Measurements from ENCODE around the gene HABP2. TPM values are rescaled to one million over a fixed set of nuclear protein-coding genes. Genes with fewer than 3 reads are reported as not detected.
A peak's percentile ranks its signal among the peaks of the same experiment; 100 is the strongest.

HABP2 gene
- total RNA-seq, 1 donor from 2014 or later, result 112 TPM

- Mint-ChIP-seq H3K27me3 (no peaks in the 10 kb centered on the region), H3K36me3 (ENCODE audit: insufficient read depth) (no peaks in the 10 kb centered on the region), H3K4me1 (ENCODE audit: low read depth) (peaks cover 30% of the 10 kb centered on the region), H3K27ac (no peak overlapping the region), H3K4me3 (ENCODE audit: low read depth) (no peak overlapping the region), H3K9me3 (ENCODE audit: low read depth) (no peaks in the 10 kb centered on the region)
- TF ChIP-seq, protein P1, sequence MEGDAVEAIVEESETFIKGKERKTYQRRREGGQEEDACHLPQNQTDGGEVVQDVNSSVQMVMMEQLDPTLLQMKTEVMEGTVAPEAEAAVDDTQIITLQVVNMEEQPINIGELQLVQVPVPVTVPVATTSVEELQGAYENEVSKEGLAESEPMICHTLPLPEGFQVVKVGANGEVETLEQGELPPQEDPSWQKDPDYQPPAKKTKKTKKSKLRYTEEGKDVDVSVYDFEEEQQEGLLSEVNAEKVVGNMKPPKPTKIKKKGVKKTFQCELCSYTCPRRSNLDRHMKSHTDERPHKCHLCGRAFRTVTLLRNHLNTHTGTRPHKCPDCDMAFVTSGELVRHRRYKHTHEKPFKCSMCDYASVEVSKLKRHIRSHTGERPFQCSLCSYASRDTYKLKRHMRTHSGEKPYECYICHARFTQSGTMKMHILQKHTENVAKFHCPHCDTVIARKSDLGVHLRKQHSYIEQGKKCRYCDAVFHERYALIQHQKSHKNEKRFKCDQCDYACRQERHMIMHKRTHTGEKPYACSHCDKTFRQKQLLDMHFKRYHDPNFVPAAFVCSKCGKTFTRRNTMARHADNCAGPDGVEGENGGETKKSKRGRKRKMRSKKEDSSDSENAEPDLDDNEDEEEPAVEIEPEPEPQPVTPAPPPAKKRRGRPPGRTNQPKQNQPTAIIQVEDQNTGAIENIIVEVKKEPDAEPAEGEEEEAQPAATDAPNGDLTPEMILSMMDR (IDR thresholded peaks at IDR 0.05; ENCODE audit: unreplicated experiment), result no peak
- DNase-seq (ENCODE audit: low spot score, unreplicated experiment), result no peak
Observed at GRCh38 chr10:113544392-113544791, 8.5 kb upstream of the HABP2 start.

DNA sequence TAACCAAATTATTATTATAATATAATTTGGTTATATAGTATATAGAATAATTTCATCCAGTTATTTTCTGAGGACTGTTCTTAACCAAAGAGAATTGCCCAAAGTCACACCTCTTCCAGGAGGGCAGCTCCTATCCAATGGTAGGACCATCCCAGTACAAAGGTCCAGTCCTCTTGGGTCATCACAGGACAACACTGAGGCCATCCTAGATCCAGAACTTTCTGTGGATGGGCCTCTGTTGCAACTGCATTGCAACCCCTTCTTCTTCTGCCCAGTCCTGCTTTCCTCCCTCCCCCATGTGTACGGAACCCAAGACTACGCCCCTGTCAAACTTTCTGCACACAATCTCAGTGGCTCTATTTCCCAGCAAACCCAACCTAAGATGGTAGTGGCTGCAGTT lies 5.4 kb upstream of the HABP2 start:
- TF ChIP-seq, protein P1 (IDR thresholded peaks at IDR 0.05; ENCODE audit: unreplicated experiment), result no peak
- Mint-ChIP-seq H3K4me3 (ENCODE audit: low read depth) (no peak overlapping the region), H3K36me3 (ENCODE audit: insufficient read depth) (no peaks in the 10 kb centered on the region), H3K27ac (no peak overlapping the region), H3K27me3 (no peaks in the 10 kb centered on the region), H3K9me3 (ENCODE audit: low read depth) (no peaks in the 10 kb centered on the region), H3K4me1 (ENCODE audit: low read depth) (peaks cover 33% of the 10 kb centered on the region)
- DNase-seq (ENCODE audit: low spot score, unreplicated experiment), result no peak

DNA sequence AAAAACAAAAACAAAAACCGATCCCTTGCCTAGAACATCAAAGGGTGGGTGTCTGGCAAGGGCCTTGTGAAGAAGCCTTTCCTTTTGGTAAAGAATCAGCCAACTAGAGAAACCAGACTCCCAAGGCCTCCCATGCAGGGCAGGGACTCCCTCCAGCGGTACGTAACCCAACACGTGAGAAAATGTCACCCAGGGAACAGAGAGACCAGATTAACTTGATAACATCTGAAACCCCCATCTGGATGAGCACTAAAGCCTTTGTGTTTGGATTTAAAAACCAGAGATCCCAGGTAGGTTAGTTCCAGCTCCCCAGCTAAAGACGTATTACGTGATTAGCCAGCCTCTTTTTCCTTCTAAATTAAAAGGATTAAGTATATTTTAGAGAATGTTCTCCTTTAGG lies 3.0 kb upstream of the HABP2 start:
- no peak for DNase-seq (ENCODE audit: low spot score, unreplicated experiment)
- H3K36me3 Mint-ChIP-seq (ENCODE audit: insufficient read depth), result no peaks in the 10 kb centered on the region
- H3K27ac Mint-ChIP-seq, result no peak overlapping the region
- H3K4me1 Mint-ChIP-seq (ENCODE audit: low read depth), result peaks cover 56% of the 10 kb centered on the region
- TF ChIP-seq, protein P1 (IDR thresholded peaks at IDR 0.05; ENCODE audit: unreplicated experiment), result no peak
- no peaks in the 10 kb centered on the region for H3K9me3 Mint-ChIP-seq (ENCODE audit: low read depth)
- no peak overlapping the region for H3K4me3 Mint-ChIP-seq (ENCODE audit: low read depth)
- no peaks in the 10 kb centered on the region for H3K27me3 Mint-ChIP-seq

DNA sequence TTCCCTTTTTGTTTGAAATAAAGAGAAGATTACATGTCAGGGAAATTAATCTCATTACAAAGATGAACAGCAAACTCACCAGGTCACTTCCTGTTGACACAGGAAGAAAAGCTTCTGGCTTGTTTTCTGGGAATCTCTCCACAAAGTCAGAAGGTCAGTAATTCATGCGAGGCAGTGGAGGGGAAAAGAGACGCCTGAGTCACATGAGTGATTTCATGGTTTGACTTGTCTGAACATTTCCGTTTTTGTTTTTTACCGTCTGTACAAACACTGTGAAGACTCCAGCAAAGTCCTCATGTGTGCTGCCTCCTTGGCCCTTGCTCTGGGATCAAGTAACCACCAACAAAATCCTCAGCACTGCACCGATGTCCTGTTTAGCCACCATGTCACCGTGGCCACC lies 2.5 kb upstream of the HABP2 start:
- TF ChIP-seq, protein P1 (IDR thresholded peaks at IDR 0.05; ENCODE audit: unreplicated experiment), result no peak
- Mint-ChIP-seq H3K36me3 (ENCODE audit: insufficient read depth) (no peaks in the 10 kb centered on the region), H3K27me3 (no peaks in the 10 kb centered on the region), H3K4me3 (ENCODE audit: low read depth) (no peak overlapping the region), H3K27ac (peak overlapping the region; percentile 83), H3K9me3 (ENCODE audit: low read depth) (no peaks in the 10 kb centered on the region), H3K4me1 (ENCODE audit: low read depth) (peaks cover 58% of the 10 kb centered on the region)
- DNase-seq (ENCODE audit: low spot score, unreplicated experiment), result no peak

DNA sequence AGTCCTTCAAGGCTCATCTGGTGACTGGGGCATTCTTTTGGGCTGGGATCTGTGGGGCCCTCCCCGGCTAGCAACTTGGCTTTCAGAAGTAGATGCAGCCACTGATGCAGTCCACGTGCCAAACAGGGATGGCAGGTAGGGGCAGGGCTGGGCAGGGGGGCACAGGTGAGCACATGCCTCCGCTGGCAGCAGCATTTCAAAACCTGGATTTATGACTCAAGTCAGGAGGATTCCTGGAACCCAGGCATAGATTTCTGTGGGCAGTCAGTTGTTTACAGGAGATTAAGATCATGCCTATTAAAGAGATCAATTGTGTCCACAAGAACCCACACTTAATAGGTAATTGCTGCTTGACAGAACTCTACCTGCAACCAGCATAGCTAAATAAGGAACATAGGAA lies 839 bp upstream of the HABP2 start:
- peaks cover 70% of the 10 kb centered on the region for H3K4me1 Mint-ChIP-seq (ENCODE audit: low read depth)
- peak overlapping the region; percentile 83 for H3K4me3 Mint-ChIP-seq (ENCODE audit: low read depth)
- no peaks in the 10 kb centered on the region for H3K9me3 Mint-ChIP-seq (ENCODE audit: low read depth)
- DNase-seq (ENCODE audit: low spot score, unreplicated experiment), result no peak
- no peaks in the 10 kb centered on the region for H3K36me3 Mint-ChIP-seq (ENCODE audit: insufficient read depth)
- TF ChIP-seq, protein P1 (IDR thresholded peaks at IDR 0.05; ENCODE audit: unreplicated experiment), result no peak
- H3K27ac Mint-ChIP-seq, result peak overlapping the region; percentile 92
- H3K27me3 Mint-ChIP-seq, result no peaks in the 10 kb centered on the region
